Activated naive CD4-positive, alpha-beta T cell treated with anti-CD3 and anti-CD28 coated beads for 36 hours (primary cell): Measurements from ENCODE around the gene SNRPD1. TPM values are rescaled to one million over a fixed set of nuclear protein-coding genes. Genes with fewer than 3 reads are reported as not detected.
A peak's percentile ranks its signal among the peaks of the same experiment; 100 is the strongest.

Source experiments
- CTCF ChIA-PET: fragments of 350-600 bp; sonication (Branson Sonifier 250); formaldehyde crosslinking; loops from one replicate; lab custom pipeline; 2021; ENCODE audit warnings: antibody characterized with exemption; lab: Charles Lee
- DNase-seq: peaks from one replicate; pipeline ENCODE4 v3.0.0-alpha.2; 2020
- H3K27ac Mint-ChIP-seq: one replicate; pipeline ENCODE4 v1.8.0; 2021; ENCODE audit warnings: mild to moderate bottlenecking, mixed read lengths
- H3K27me3 Mint-ChIP-seq: one replicate; pipeline ENCODE4 v1.8.0; 2021; ENCODE audit warnings: low read depth, mixed read lengths
- H3K36me3 Mint-ChIP-seq: one replicate; pipeline ENCODE4 v1.8.0; 2021; ENCODE audit warnings: low read depth, mixed read lengths
- H3K4me1 Mint-ChIP-seq: one replicate; pipeline ENCODE4 v1.8.0; 2021; ENCODE audit warnings: low read depth, mixed read lengths
- H3K4me3 Mint-ChIP-seq: one replicate; pipeline ENCODE4 v1.8.0; 2021; ENCODE audit warnings: mild to moderate bottlenecking, moderate library complexity, mixed read lengths
- H3K9me3 Mint-ChIP-seq: one replicate; pipeline ENCODE4 v1.8.0; 2021; ENCODE audit warnings: mixed read lengths
- intact Hi-C: fragments of 100-400 bp; cut with micrococcal nuclease; formaldehyde crosslinking; loops from one replicate; pipeline ENCODE4 v1.15.1; 2023
- microRNA-seq: library from miRNA; unstranded; fragments of <30 nt; microRNA quantifications from one replicate; pipeline ENCODE4 v1.2.0, GENCODE V29; 2022; ENCODE audit warnings: borderline microRNAs expressed, borderline replicate concordance
- total RNA-seq, 2 experiments: library from RNA; stranded (reverse); gene quantifications; one replicate each; pipeline ENCODE4 v1.2.3, GENCODE V29; 2021

The SNRPD1 gene
- total RNA-seq, 2 experiments from 2014 or later, result 133 to 144 TPM

GRCh38 chr18:21680161-21680560 is 68.0 kb downstream of the SNRPD1 start:
- intact Hi-C loops, result loop anchor here (10.0 kb wide), 1 partner anchor 565 kb away; the partner anchor contains the start of gene ROCK1

GRCh38 chr18:21682371-21683051 is 70.4 kb downstream of the SNRPD1 start:
- Mint-ChIP-seq H3K9me3 (no peaks in the 10 kb centered on the region), H3K36me3 (peaks cover 3% of the 10 kb centered on the region), H3K4me3 (no peak overlapping the region), H3K4me1 (peaks cover 22% of the 10 kb centered on the region), H3K27ac (no peak overlapping the region), H3K27me3 (no peaks in the 10 kb centered on the region)
- DNase-seq, result peak; percentile 34
- CTCF ChIA-PET, result interaction anchor here (0.5 to 1.6 kb wide), 5 partner anchors 10 to 70 kb away, joined by 3 to 7 read pairs (median 4); partner anchors contain the start of gene SNRPD1
- intact Hi-C loops, result loop anchor here (1.0 to 10.0 kb wide), 4 partner anchors 21 to 568 kb away; partner anchors contain the start of genes MIB1, ROCK1 and SNRPD1

More at GRCh38 chr18:21680161-21680560, 68.0 kb downstream of the SNRPD1 start:
- H3K27ac Mint-ChIP-seq, result no peak overlapping the region
- H3K36me3 Mint-ChIP-seq, result peaks cover 3% of the 10 kb centered on the region
- no peak overlapping the region for H3K4me3 Mint-ChIP-seq
- no peaks in the 10 kb centered on the region for H3K27me3 Mint-ChIP-seq
- no peak for DNase-seq
- H3K9me3 Mint-ChIP-seq, result no peaks in the 10 kb centered on the region
- H3K4me1 Mint-ChIP-seq, result peaks cover 13% of the 10 kb centered on the region
- CTCF ChIA-PET, result interaction anchor here (0.6 kb wide), 1 partner anchor 47 kb away, joined by 3 read pairs; no protein-coding TSS in a partner anchor

Small RNAs within 50 kb of the gene (microRNA-seq; reads per million reads assigned to microRNA genes)
- gene MIR320C1, result not detected

Other genes starting within 250 kb of the SNRPD1 start
- gene ESCO1, start 11.6 kb upstream of the SNRPD1 start, total RNA-seq, result 10 to 100 TPM; 14.3 to 16.7 TPM
- 10 to 100 TPM; 14.3 to 14.5 TPM for gene ABHD3, start 92.5 kb downstream of the SNRPD1 start, total RNA-seq
- gene MIB1, start 128.5 kb downstream of the SNRPD1 start, total RNA-seq, result 10 to 100 TPM; 22.8 to 26.2 TPM